A549 treated with GW870086 at 1 μM for 4 hours (cell line): Measurements from ENCODE around the gene PPP1R17. TPM values are rescaled to one million over a fixed set of nuclear protein-coding genes. Genes with fewer than 3 reads are reported as not detected.

ENCODE experiments used
- total RNA-seq: library from RNA; stranded (reverse); fragments of 200-300 nt; extraction: Qiagen RNA extraction; gene quantifications from 5 replicates; pipeline ENCODE4 v1.2.3, GENCODE V29; 2022; ENCODE audit warnings: low read depth

PPP1R17 gene
- not detected in 5 replicates for total RNA-seq

DNA sequence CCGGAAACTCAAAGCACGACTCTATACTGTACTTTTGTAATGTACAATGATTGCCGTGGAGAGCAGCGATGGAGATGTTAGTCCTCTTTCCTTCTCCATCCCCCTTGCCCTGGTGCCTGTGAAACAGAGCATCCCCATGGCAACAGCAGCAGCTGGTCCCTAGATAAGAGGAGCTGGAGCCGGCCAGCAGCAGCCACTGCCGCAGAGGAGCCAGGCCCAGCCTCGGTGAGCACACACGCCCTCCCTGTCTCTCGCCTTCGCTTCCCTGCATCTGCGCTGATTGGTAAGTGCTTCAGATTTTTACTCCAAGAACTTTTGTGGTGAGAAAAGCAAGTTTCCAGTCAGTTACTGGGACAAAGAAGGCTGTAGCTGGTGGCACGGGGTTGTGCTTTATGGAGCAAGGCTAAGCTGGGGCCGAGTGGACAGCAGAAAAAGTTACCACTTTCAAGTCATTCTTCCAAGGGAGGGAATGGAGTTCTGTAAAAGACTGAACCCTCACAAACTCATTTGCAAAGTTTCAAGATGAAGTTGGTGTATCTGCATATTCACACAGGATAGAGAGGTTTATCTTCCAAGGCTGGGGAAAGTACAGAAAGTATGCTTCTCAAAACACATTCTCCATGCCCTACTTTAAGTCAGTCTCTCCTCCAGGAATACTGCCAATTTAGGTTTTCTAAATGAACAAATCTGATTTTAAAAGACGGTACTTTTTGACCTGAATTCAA lies at the start of gene PPP1R17:
Gene PPP1R17 (plus strand): TSS at position 192 of the 725 bp plus-strand sequence. CDS start 5,227 bp downstream, outside the sequence.

Other genes with a start within 250 kb of the PPP1R17 start
- gene ITPRID1, start 173.1 kb upstream of the PPP1R17 start, total RNA-seq: not detected in 5 replicates